Neural progenitor cell (in vitro differentiated cells): Measurements from ENCODE around the gene P3H1.

ENCODE experiments used
- CTCF ChIP-seq: fragments of 200-600 bp; sonication (generic); IDR thresholded peaks from 2 replicates; pipeline ENCODE4 v1.5.1; 2017; ENCODE audit warnings: antibody characterized with exemption, mild to moderate bottlenecking
- EZH2 ChIP-seq: fragments of 200-600 bp; sonication (generic); IDR thresholded peaks from 2 replicates; pipeline ENCODE4 v1.6.1; 2017; ENCODE audit warnings: antibody characterized with exemption, mild to moderate bottlenecking, moderate library complexity

GRCh38 chr1:42815941-42816584, 49.2 kb upstream of the P3H1 start:
- TF ChIP-seq CTCF: no peak
- no peak for TF ChIP-seq EZH2
